C4-2B (cell line): Measurements from ENCODE around the gene PHACTR1.

Experiments
- H3K27ac ChIP-seq: fragments of 450-650 bp; 2 replicates; pipeline ENCODE4 v1.5.1; 2017
- CTCF ChIP-seq: fragments of 450-650 bp; conservative IDR thresholded peaks from 2 replicates; pipeline ENCODE4 v1.5.1; 2017; ENCODE audit warnings: mild to moderate bottlenecking
- ZFX ChIP-seq: fragments of 450-650 bp; IDR thresholded peaks from 2 replicates; pipeline ENCODE4 v1.6.1; 2017

PHACTR1 gene

GRCh38 chr6:12716298-12716916 lies at the start of gene PHACTR1:
Gene PHACTR1 (plus strand): TSS chr6:12716767.
- no peak within 1 kb of the TSS for H3K27ac ChIP-seq
- no peak for TF ChIP-seq CTCF
- TF ChIP-seq ZFX: no peak

- TF ChIP-seq ZFX: no peak
- H3K27ac ChIP-seq: no peak overlapping the region
Measured at GRCh38 chr6:12666886-12667285, 49.7 kb upstream of the PHACTR1 start.

GRCh38 chr6:12675931-12676330 lies 40.6 kb upstream of the PHACTR1 start:
- TF ChIP-seq CTCF (no peak), ZFX (no peak)
- H3K27ac ChIP-seq: no peak overlapping the region

GRCh38 chr6:12679341-12679740 lies 37.2 kb upstream of the PHACTR1 start:
- no peak for TF ChIP-seq ZFX
- H3K27ac ChIP-seq: no peak overlapping the region

- TF ChIP-seq CTCF (no peak), ZFX (no peak)
- no peak overlapping the region for H3K27ac ChIP-seq
Measured at GRCh38 chr6:12693122-12693521, 23.4 kb upstream of the PHACTR1 start.

- TF ChIP-seq CTCF (no peak), ZFX (no peak)
Measured at GRCh38 chr6:12698298-12698697, 18.3 kb upstream of the PHACTR1 start.

GRCh38 chr6:12704946-12705345 lies 11.6 kb upstream of the PHACTR1 start:
- H3K27ac ChIP-seq: no peak overlapping the region
- TF ChIP-seq CTCF (no peak), ZFX (no peak)

More at GRCh38 chr6:12698298-12698697, 18.3 kb upstream of the PHACTR1 start:
- H3K27ac ChIP-seq: no peak overlapping the region

GRCh38 chr6:12709116-12709515 lies 7.5 kb upstream of the PHACTR1 start:
- no peak for TF ChIP-seq ZFX
- TF ChIP-seq CTCF: no peak
- no peak overlapping the region for H3K27ac ChIP-seq
